Activated CD4-positive, alpha-beta T cell treated with anti-CD3 and anti-CD28 coated beads for 48 hours (primary cell): ENCODE data around the gene TMEM218.
"Not testable (repeated sequence)": the region's sequence is repeated elsewhere in the genome, so short reads cannot be mapped to it uniquely, and the experiment has no call there.

ENCODE experiments used
- DNase-seq: peaks from one replicate; pipeline ENCODE4 v3.0.0-alpha.2; 2020

The TMEM218 gene

GRCh38 chr11:125128450-125128849 lies 17.0 kb upstream of the TMEM218 start:
- no peak for DNase-seq

GRCh38 chr11:125124618-125124992 lies 13.2 kb upstream of the TMEM218 start:
- no peak for DNase-seq

- peak; percentile 54 for DNase-seq
Measured at GRCh38 chr11:125123947-125124617, 12.7 kb upstream of the TMEM218 start.

- no peak for DNase-seq
Measured at GRCh38 chr11:125123194-125123946, 11.9 kb upstream of the TMEM218 start.

GRCh38 chr11:125117429-125117828 lies 6.0 kb upstream of the TMEM218 start:
- DNase-seq = no peak

GRCh38 chr11:125114518-125114917 lies 3.1 kb upstream of the TMEM218 start:
- DNase-seq = peak; percentile 7

GRCh38 chr11:125112208-125112604 lies 780 bp upstream of the TMEM218 start:
- no peak for DNase-seq

GRCh38 chr11:125111001-125111342 lies 454 bp downstream of the TMEM218 start:
- peak; percentile 17 for DNase-seq

GRCh38 chr11:125110506-125110905 lies 920 bp downstream of the TMEM218 start:
- DNase-seq = peak; percentile 19

- no peak for DNase-seq
Measured at GRCh38 chr11:125108469-125108868, 3.0 kb downstream of the TMEM218 start.

GRCh38 chr11:125105926-125106325 lies 5.5 kb downstream of the TMEM218 start:
- DNase-seq = no peak

- DNase-seq = no peak
Measured at GRCh38 chr11:125102510-125102909, 8.9 kb downstream of the TMEM218 start.

GRCh38 chr11:125102025-125102424 lies 9.4 kb downstream of the TMEM218 start:
- no peak for DNase-seq

GRCh38 chr11:125101596-125101995 lies 9.8 kb downstream of the TMEM218 start:
- DNase-seq = no peak

GRCh38 chr11:125100136-125100535 lies 11.3 kb downstream of the TMEM218 start:
- no peak for DNase-seq

GRCh38 chr11:125094731-125095130 lies 16.7 kb downstream of the TMEM218 start:
- no peak for DNase-seq

- no peak for DNase-seq
Measured at GRCh38 chr11:125093502-125093901, 17.9 kb downstream of the TMEM218 start.

GRCh38 chr11:125092669-125093068 lies 18.8 kb downstream of the TMEM218 start:
- DNase-seq = no peak

- no peak for DNase-seq
Measured at GRCh38 chr11:125091877-125092664, 19.4 kb downstream of the TMEM218 start.

GRCh38 chr11:125091247-125091876 lies 20.1 kb downstream of the TMEM218 start:
- no peak for DNase-seq

GRCh38 chr11:125090816-125091215 lies 20.6 kb downstream of the TMEM218 start:
- DNase-seq = no peak

- DNase-seq = not testable (repeated sequence)
Measured at GRCh38 chr11:125090151-125090550, 21.3 kb downstream of the TMEM218 start.

GRCh38 chr11:125089481-125089880 lies 21.9 kb downstream of the TMEM218 start:
- DNase-seq = not testable (repeated sequence)
